ENCODE measurements around the gene CFAP161.

CFAP161 gene

GRCh38 chr15:81095690-81096365, 38.2 kb upstream of the CFAP161 start:
- H3K9me3 ChIP-seq (ENCODE audit: control insufficient read depth, low read length): no peaks in the 10 kb centered on the region
- no peaks in the 10 kb centered on the region for H3K4me1 ChIP-seq (ENCODE audit: control insufficient read depth, insufficient read depth, low read length, poor library complexity, severe bottlenecking)
- H3K4me3 ChIP-seq (ENCODE audit: insufficient read depth, low read depth, low read length, poor library complexity, severe bottlenecking): no peak overlapping the region
- no peak overlapping the region for H3K27ac ChIP-seq (ENCODE audit: insufficient read depth, low read length, poor library complexity, severe bottlenecking)
- DNase-seq: no peak
- no peaks in the 10 kb centered on the region for H3K36me3 ChIP-seq (ENCODE audit: control insufficient read depth, insufficient read depth, low read length)
- H3K27me3 ChIP-seq (replicated peaks; ENCODE audit: control insufficient read depth, insufficient read depth, low read length, poor library complexity, severe bottlenecking): peaks cover 18% of the 10 kb centered on the region

DNA sequence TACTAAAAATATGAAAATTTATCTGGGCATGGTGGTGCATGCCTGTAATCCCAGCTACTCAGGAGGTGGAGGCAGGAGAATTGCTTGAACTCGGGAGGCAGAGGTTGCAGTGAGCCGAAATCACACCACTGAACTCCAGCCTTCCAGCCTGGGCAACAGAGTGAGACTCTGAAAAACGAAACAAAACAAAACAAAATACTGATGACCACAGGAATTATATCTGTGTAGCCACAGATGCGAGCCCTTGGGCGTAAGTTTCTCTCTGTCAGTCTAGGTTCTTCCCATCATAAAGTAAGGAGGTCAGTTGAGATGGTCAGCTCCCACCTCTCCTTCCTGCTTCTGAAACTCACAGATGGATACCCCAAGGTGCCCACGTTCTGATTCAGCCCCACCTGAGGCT, 37.7 kb upstream of the CFAP161 start:
- no peak for DNase-seq

DNA sequence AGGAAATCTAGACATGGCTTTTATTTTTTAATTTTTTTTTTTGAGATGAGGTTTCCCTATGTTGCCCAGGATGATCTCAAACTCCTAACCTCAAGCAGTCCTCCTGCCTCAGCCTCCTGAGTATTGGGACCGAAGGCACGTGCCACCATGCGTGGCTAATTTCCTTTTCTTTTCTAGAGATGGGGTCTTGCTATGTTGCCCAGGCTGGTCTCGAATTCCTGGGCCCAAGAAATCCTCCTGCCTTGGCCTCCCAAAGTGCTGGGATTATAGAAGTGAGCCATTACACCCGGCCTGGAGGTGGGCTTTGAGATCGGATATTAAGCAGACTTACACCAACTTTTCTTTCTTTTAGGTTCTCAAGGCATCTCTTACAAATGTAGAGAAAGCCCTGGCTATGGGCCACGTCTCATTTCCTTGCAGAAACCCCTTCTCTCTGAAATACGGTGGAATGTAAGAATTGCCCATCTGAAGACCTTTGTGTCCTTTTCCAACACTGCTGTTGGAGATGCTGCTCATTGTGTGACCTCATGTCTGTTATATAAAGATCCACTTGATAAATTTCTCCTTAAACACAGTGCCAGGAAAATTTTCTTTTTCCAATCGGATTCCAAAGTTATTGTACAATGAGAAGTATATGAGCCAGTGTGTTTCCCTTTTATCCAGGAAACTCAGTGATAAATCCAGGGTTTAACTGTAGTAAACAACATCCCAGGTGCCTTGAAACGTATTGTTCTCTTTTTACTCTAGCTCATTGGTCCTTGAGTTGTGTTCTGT, 36.8 kb upstream of the CFAP161 start:
- Histone ChIP-seq H3K36me3 (ENCODE audit: control insufficient read depth, insufficient read depth, low read length) (no peaks in the 10 kb centered on the region), H3K4me3 (ENCODE audit: insufficient read depth, low read depth, low read length, poor library complexity, severe bottlenecking) (no peak overlapping the region), H3K4me1 (ENCODE audit: control insufficient read depth, insufficient read depth, low read length, poor library complexity, severe bottlenecking) (no peaks in the 10 kb centered on the region), H3K27me3 (replicated peaks; ENCODE audit: control insufficient read depth, insufficient read depth, low read length, poor library complexity, severe bottlenecking) (peaks cover 18% of the 10 kb centered on the region), H3K27ac (ENCODE audit: insufficient read depth, low read length, poor library complexity, severe bottlenecking) (no peak overlapping the region), H3K9me3 (ENCODE audit: control insufficient read depth, low read length) (no peaks in the 10 kb centered on the region)
- DNase-seq: no peak

More for the DNA sequence above, 37.7 kb upstream of the CFAP161 start:
- H3K36me3 ChIP-seq (ENCODE audit: control insufficient read depth, insufficient read depth, low read length): no peaks in the 10 kb centered on the region
- no peaks in the 10 kb centered on the region for H3K9me3 ChIP-seq (ENCODE audit: control insufficient read depth, low read length)
- H3K4me3 ChIP-seq (ENCODE audit: insufficient read depth, low read depth, low read length, poor library complexity, severe bottlenecking): no peak overlapping the region
- H3K27ac ChIP-seq (ENCODE audit: insufficient read depth, low read length, poor library complexity, severe bottlenecking): no peak overlapping the region
- H3K27me3 ChIP-seq (replicated peaks; ENCODE audit: control insufficient read depth, insufficient read depth, low read length, poor library complexity, severe bottlenecking): peaks cover 18% of the 10 kb centered on the region
- H3K4me1 ChIP-seq (ENCODE audit: control insufficient read depth, insufficient read depth, low read length, poor library complexity, severe bottlenecking): no peaks in the 10 kb centered on the region

- Histone ChIP-seq H3K27me3 (replicated peaks; ENCODE audit: control insufficient read depth, insufficient read depth, low read length, poor library complexity, severe bottlenecking) (peaks cover 18% of the 10 kb centered on the region), H3K9me3 (ENCODE audit: control insufficient read depth, low read length) (no peaks in the 10 kb centered on the region), H3K27ac (ENCODE audit: insufficient read depth, low read length, poor library complexity, severe bottlenecking) (no peak overlapping the region), H3K4me3 (ENCODE audit: insufficient read depth, low read depth, low read length, poor library complexity, severe bottlenecking) (no peak overlapping the region), H3K4me1 (ENCODE audit: control insufficient read depth, insufficient read depth, low read length, poor library complexity, severe bottlenecking) (no peaks in the 10 kb centered on the region), H3K36me3 (ENCODE audit: control insufficient read depth, insufficient read depth, low read length) (no peaks in the 10 kb centered on the region)
- DNase-seq: no peak
Measured at GRCh38 chr15:81097890-81098280, 36.2 kb upstream of the CFAP161 start.

- H3K9me3 ChIP-seq (ENCODE audit: control insufficient read depth, low read length): no peaks in the 10 kb centered on the region
- no peaks in the 10 kb centered on the region for H3K4me1 ChIP-seq (ENCODE audit: control insufficient read depth, insufficient read depth, low read length, poor library complexity, severe bottlenecking)
- H3K36me3 ChIP-seq (ENCODE audit: control insufficient read depth, insufficient read depth, low read length): no peaks in the 10 kb centered on the region
- peaks cover 18% of the 10 kb centered on the region for H3K27me3 ChIP-seq (replicated peaks; ENCODE audit: control insufficient read depth, insufficient read depth, low read length, poor library complexity, severe bottlenecking)
- no peak for DNase-seq
- no peak overlapping the region for H3K27ac ChIP-seq (ENCODE audit: insufficient read depth, low read length, poor library complexity, severe bottlenecking)
- no peak overlapping the region for H3K4me3 ChIP-seq (ENCODE audit: insufficient read depth, low read depth, low read length, poor library complexity, severe bottlenecking)
Measured at GRCh38 chr15:81098349-81098748, 35.7 kb upstream of the CFAP161 start.

GRCh38 chr15:81098861-81099651, 35.0 kb upstream of the CFAP161 start:
- no peaks in the 10 kb centered on the region for H3K36me3 ChIP-seq (ENCODE audit: control insufficient read depth, insufficient read depth, low read length)
- H3K9me3 ChIP-seq (ENCODE audit: control insufficient read depth, low read length): no peaks in the 10 kb centered on the region
- no peaks in the 10 kb centered on the region for H3K4me1 ChIP-seq (ENCODE audit: control insufficient read depth, insufficient read depth, low read length, poor library complexity, severe bottlenecking)
- H3K4me3 ChIP-seq (ENCODE audit: insufficient read depth, low read depth, low read length, poor library complexity, severe bottlenecking): no peak overlapping the region
- DNase-seq: no peak
- no peak overlapping the region for H3K27ac ChIP-seq (ENCODE audit: insufficient read depth, low read length, poor library complexity, severe bottlenecking)
- H3K27me3 ChIP-seq (replicated peaks; ENCODE audit: control insufficient read depth, insufficient read depth, low read length, poor library complexity, severe bottlenecking): peaks cover 18% of the 10 kb centered on the region

DNA sequence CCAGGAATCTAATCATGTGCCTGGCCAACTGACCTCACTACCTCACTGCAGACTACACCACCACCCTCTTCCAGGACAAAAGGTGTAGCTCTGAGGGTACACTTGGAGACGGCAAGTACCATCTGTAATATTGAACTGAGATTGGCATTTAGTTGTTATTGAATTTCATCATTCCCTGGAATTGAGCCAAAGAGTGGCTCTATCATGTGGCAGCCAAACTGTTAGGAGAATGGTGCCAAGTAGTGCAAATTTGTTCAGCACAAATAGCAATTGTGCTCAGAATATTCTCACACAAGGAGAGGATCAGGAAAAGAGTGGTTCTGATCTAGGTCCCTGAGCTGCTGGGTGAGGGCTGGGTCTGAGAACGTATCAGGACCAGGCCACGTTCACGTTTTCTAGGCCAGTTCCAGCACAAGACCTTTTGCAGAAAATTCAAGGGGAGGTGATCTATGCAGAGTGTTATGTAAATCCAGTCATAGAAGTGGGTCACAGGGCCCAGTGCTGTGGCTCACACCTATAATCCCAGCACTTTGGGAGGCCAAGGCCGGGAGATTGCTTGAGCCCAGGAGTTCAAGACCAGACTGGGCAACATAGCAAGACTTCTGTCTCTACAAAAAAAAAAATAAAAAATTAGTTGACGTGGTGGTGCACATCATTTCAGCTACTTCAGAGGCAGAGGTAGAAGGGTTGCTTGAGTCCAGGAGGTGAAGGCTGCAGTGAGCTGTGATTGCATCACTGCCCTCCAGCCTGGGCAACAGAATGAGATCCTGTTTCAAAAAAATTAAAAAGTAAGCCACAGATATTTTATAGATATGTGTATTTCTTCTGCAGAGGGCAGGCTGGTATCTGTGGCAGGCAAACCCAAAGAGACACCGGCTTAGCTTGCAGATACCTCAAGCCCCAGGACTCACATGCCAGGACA, 31.9 kb upstream of the CFAP161 start:
- Histone ChIP-seq H3K27ac (ENCODE audit: insufficient read depth, low read length, poor library complexity, severe bottlenecking) (no peak overlapping the region), H3K9me3 (ENCODE audit: control insufficient read depth, low read length) (no peaks in the 10 kb centered on the region), H3K36me3 (ENCODE audit: control insufficient read depth, insufficient read depth, low read length) (no peaks in the 10 kb centered on the region), H3K27me3 (replicated peaks; ENCODE audit: control insufficient read depth, insufficient read depth, low read length, poor library complexity, severe bottlenecking) (peaks cover 18% of the 10 kb centered on the region), H3K4me1 (ENCODE audit: control insufficient read depth, insufficient read depth, low read length, poor library complexity, severe bottlenecking) (no peaks in the 10 kb centered on the region), H3K4me3 (ENCODE audit: insufficient read depth, low read depth, low read length, poor library complexity, severe bottlenecking) (no peak overlapping the region)
- DNase-seq: no peak

GRCh38 chr15:81103857-81104256, 30.2 kb upstream of the CFAP161 start:
- DNase-seq: no peak
- H3K4me3 ChIP-seq (ENCODE audit: insufficient read depth, low read depth, low read length, poor library complexity, severe bottlenecking): no peak overlapping the region
- no peaks in the 10 kb centered on the region for H3K36me3 ChIP-seq (ENCODE audit: control insufficient read depth, insufficient read depth, low read length)
- no peak overlapping the region for H3K27ac ChIP-seq (ENCODE audit: insufficient read depth, low read length, poor library complexity, severe bottlenecking)
- H3K9me3 ChIP-seq (ENCODE audit: control insufficient read depth, low read length): no peaks in the 10 kb centered on the region
- peaks cover 7% of the 10 kb centered on the region for H3K27me3 ChIP-seq (replicated peaks; ENCODE audit: control insufficient read depth, insufficient read depth, low read length, poor library complexity, severe bottlenecking)
- H3K4me1 ChIP-seq (ENCODE audit: control insufficient read depth, insufficient read depth, low read length, poor library complexity, severe bottlenecking): no peaks in the 10 kb centered on the region

DNA sequence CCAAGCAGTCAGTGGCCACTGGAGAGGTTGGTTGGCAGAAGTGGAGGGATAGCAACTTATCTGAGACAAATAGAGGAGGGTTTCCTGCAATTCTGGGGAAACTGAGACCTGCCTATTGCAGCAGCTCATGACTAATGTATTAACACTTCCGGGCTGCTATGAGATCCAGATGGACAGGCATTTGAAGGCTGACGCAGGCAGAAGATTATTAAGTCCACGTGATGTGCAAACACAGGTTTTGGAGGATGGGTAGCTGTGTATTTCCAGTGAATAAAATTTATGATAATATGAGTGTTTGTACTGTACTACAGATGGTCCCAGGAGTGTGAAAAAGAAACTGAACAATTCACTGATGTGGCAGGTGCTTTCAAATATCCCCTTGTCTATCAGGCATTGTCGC, 28.5 kb upstream of the CFAP161 start:
- Histone ChIP-seq H3K36me3 (ENCODE audit: control insufficient read depth, insufficient read depth, low read length) (no peaks in the 10 kb centered on the region), H3K27ac (ENCODE audit: insufficient read depth, low read length, poor library complexity, severe bottlenecking) (no peak overlapping the region), H3K9me3 (ENCODE audit: control insufficient read depth, low read length) (no peaks in the 10 kb centered on the region), H3K4me3 (ENCODE audit: insufficient read depth, low read depth, low read length, poor library complexity, severe bottlenecking) (no peak overlapping the region), H3K4me1 (ENCODE audit: control insufficient read depth, insufficient read depth, low read length, poor library complexity, severe bottlenecking) (no peaks in the 10 kb centered on the region), H3K27me3 (replicated peaks; ENCODE audit: control insufficient read depth, insufficient read depth, low read length, poor library complexity, severe bottlenecking) (no peaks in the 10 kb centered on the region)
- no peak for DNase-seq

Measured in effector memory CD4-positive, alpha-beta T cell (primary cell).